Measurements from ENCODE around the gene TUBB1. TPM values are rescaled to one million over a fixed set of nuclear protein-coding genes. Genes with fewer than 3 reads are reported as not detected.

Gene TUBB1
- total and polyA plus RNA-seq, 2 of the 4 experiments (the other 2 are of a cell fraction) = not detected

GRCh38 chr20:58981628-58982364, 37.4 kb upstream of the TUBB1 start:
- TF ChIP-seq ELK1 (IDR thresholded peaks at IDR 0.05; ENCODE audit: borderline replicate concordance, low read depth, low read length) (no peak), BHLHE40 (IDR thresholded peaks at IDR 0.05; ENCODE audit: low read depth, low read length) (no peak), POLR2A (IDR thresholded peaks at IDR 0.05; ENCODE audit: low read depth, low read length) (no peak), FOS (IDR thresholded peaks at IDR 0.05; ENCODE audit: low read depth, low read length) (no peak), CHD1 (IDR thresholded peaks at IDR 0.05; ENCODE audit: low read depth, low read length) (no peak), RCOR1 (IDR thresholded peaks at IDR 0.05; ENCODE audit: insufficient replicate concordance, low read length) (no peak)
- in situ Hi-C loops (cut with MboI; ENCODE audit: low sequenced_read_pairs) = loop anchor here (5.0 kb wide), 1 partner anchor 74 kb away; no protein-coding TSS in a partner anchor
- H3K27ac ChIP-seq (ENCODE audit: insufficient read depth, low read length) = peak overlapping the region; percentile 76
- peak overlapping the region; percentile 66; the same call in 1 of the 2 replicates for H4K91ac ChIP-seq (ENCODE audit: insufficient read depth, low read depth, low read length)
- CTCF ChIA-PET = interaction anchor here (0.6 to 1.3 kb wide), 2 partner anchors 10 to 12 kb away, joined by 3 to 4 read pairs; no protein-coding TSS in a partner anchor
- H2BK20ac ChIP-seq (ENCODE audit: low read depth, low read length) = no peak overlapping the region
- intact Hi-C loops (cut with micrococcal nuclease) = loop anchor here (1.0 to 5.0 kb wide), 2 partner anchors 74 to 87 kb away; no protein-coding TSS in a partner anchor
- peaks cover 3% of the 10 kb centered on the region for H3K27me3 ChIP-seq (ENCODE audit: control insufficient read depth, insufficient read depth, low read length)
- peak overlapping the region; percentile 90 for H3K4me3 ChIP-seq (ENCODE audit: insufficient read depth, low read depth, low read length)
- ATAC-seq (ENCODE audit: low read depth) = no peak
- H3K79me1 ChIP-seq (ENCODE audit: low read depth in 1 of 2, low read length in 2 of 2) = peaks cover 20 to 50% of the 10 kb centered on the region in 2 experiments; a peak in 3 of 4 replicates
- peak overlapping the region; percentile 40 for H2BK5ac ChIP-seq (ENCODE audit: low read depth, low read length, poor library complexity, severe bottlenecking)
- peak overlapping the region; percentile 100 for H3K4me2 ChIP-seq (ENCODE audit: low read depth, low read length)
- peak overlapping the region; percentile 92 for H4K5ac ChIP-seq (ENCODE audit: low read depth, low read length)
- peak overlapping the region; percentile 98 for H3K9ac ChIP-seq (ENCODE audit: low read depth, low read length)
- H3K9me3 ChIP-seq (ENCODE audit: control insufficient read depth, insufficient read depth, low read length) = no peaks in the 10 kb centered on the region
- H2AFZ ChIP-seq (replicated peaks; ENCODE audit: low read length, poor library complexity) = peak overlapping the region; percentile 96
- peak overlapping the region; percentile 97 for H3K23ac ChIP-seq (ENCODE audit: low read depth, low read length)
- TSS peak; percentile 45 for BruUV-seq (replicated peaks)
- peak overlapping the region; percentile 60; the same call in 1 of the 2 replicates for H3K18ac ChIP-seq (ENCODE audit: low read depth, low read length)
- H3K4ac ChIP-seq (ENCODE audit: low read depth, low read length) = peak overlapping the region; percentile 94
- peak overlapping the region; percentile 42; the same call in 1 of the 2 replicates for H3K56ac ChIP-seq (ENCODE audit: extremely low read depth, insufficient read depth, low read length)
- H2BK120ac ChIP-seq (ENCODE audit: low read depth, low read length) = peak overlapping the region; percentile 6; the same call in 1 of the 2 replicates
- 20% methylated on average over 2 of the region's 29 CpGs; no CpG with 5 or more reads in 1 of the 2 experiments for WGBS, 2 experiments (ENCODE audit: extremely low coverage in 2 of 2, insufficient read length in 1 of 2)
- POLR2A ChIA-PET (ENCODE audit: unreplicated experiment) = no interaction called here
- H3K36me3 ChIP-seq (ENCODE audit: control insufficient read depth, insufficient read depth, low read length) = peaks cover 4% of the 10 kb centered on the region
- H2AK9ac ChIP-seq (replicated peaks; ENCODE audit: low read depth, low read length, poor library complexity) = peak overlapping the region; percentile 99
- dilution Hi-C loops (cut with HindIII; ENCODE audit: low sequenced_read_pairs, unreplicated experiment) = no loop called here
- H3K9me1 ChIP-seq (ENCODE audit: insufficient read depth, low read length) = peaks cover 20% of the 10 kb centered on the region
- H2AK5ac ChIP-seq (ENCODE audit: low read depth, low read length) = peak overlapping the region; percentile 88
- peaks cover 3% of the 10 kb centered on the region; the same call in 1 of the 2 replicates for H3K4me1 ChIP-seq (ENCODE audit: control insufficient read depth, insufficient read depth, low read length)
- H4K8ac ChIP-seq (ENCODE audit: low read depth in 2 of 2, low read length in 2 of 2) = peak overlapping the region; percentile 79 to 99; a peak in 3 of 4 replicates
- DNase-seq = peak; percentile 6
- H4K20me1 ChIP-seq (ENCODE audit: insufficient read depth, low read length) = peaks cover 19% of the 10 kb centered on the region
- peak overlapping the region; percentile 58; the same call in 1 of the 3 replicates for H2BK15ac ChIP-seq (ENCODE audit: low read depth, low read length)
- peak overlapping the region; percentile 98 for H3K14ac ChIP-seq (replicated peaks; ENCODE audit: low read depth, low read length)

Measured in IMR-90 (cell line).